Bronchial smooth muscle cell (primary cell): ENCODE results near the gene OR10G8. TPM values are rescaled to one million over a fixed set of nuclear protein-coding genes. Genes with fewer than 3 reads are reported as not detected.

Source experiments
- total RNA-seq: library from RNA; depleted of rRNA; stranded (reverse); fragments of >200 nt; gene quantifications from 2 replicates; pipeline ENCODE4 v1.2.1, GENCODE V29; 2014

OR10G8 gene
- total RNA-seq = not detected in 2 replicates

GRCh38 chr11:124026498-124026897 lies at the start of gene OR10G8:
OR10G8 (plus strand) TSS chr11:124026798; CDS start chr11:124029623, 2,825 bp downstream.

GRCh38 chr11:123977731-123978347 lies 48.8 kb upstream of the OR10G8 start, which contains the start of gene OR10S1:
OR10S1 (minus strand) TSS chr11:123977781; CDS start chr11:123977664, 117 bp downstream.

GRCh38 chr11:123995119-123995518 lies 31.5 kb upstream of the OR10G8 start, which contains the start of gene OR10G6:
OR10G6 (minus strand) TSS chr11:123995161; CDS start chr11:123995161, 0 bp downstream.

GRCh38 chr11:124012697-124013096 lies 13.9 kb upstream of the OR10G8 start, which contains the start of gene OR10G4:
OR10G4 (plus strand) TSS chr11:124012997; CDS start chr11:124015575, 2,578 bp downstream.

GRCh38 chr11:124041254-124041653 lies 14.7 kb downstream of the OR10G8 start, which contains the start of gene OR10G7:
OR10G7 (minus strand) TSS chr11:124041325; CDS start chr11:124039001, 2,324 bp downstream.

Other genes starting within 250 kb of the OR10G8 start
- not detected in 2 replicates for gene OR6M1, start 220.4 kb upstream of the OR10G8 start, total RNA-seq
- gene TMEM225, start 141.1 kb upstream of the OR10G8 start, total RNA-seq = not detected in 2 replicates
- not detected in 2 replicates for gene OR8D4, start 124.6 kb upstream of the OR10G8 start, total RNA-seq
- not detected in 2 replicates for gene OR4D5, start 87.2 kb upstream of the OR10G8 start, total RNA-seq
- gene OR6T1, start 83.0 kb upstream of the OR10G8 start, total RNA-seq = not detected in 2 replicates
- gene OR10S1, start 49.0 kb upstream of the OR10G8 start, total RNA-seq = not detected in 2 replicates
- gene OR10G6, start 31.6 kb upstream of the OR10G8 start, total RNA-seq = not detected in 2 replicates
- not detected in 2 replicates for gene OR10G4, start 13.8 kb upstream of the OR10G8 start, total RNA-seq
- not detected in 2 replicates for gene OR10G9, start 3.8 kb upstream of the OR10G8 start, total RNA-seq
- gene OR10G7, start 14.5 kb downstream of the OR10G8 start, total RNA-seq = not detected in 2 replicates
- 20.9 and 25.5 TPM in 2 replicates for gene VWA5A, start 88.7 kb downstream of the OR10G8 start, total RNA-seq
- gene OR10D3, start 156.5 kb downstream of the OR10G8 start, total RNA-seq = not detected in 2 replicates
- not detected in 2 replicates for gene OR8G1, start 214.3 kb downstream of the OR10G8 start, total RNA-seq
- gene OR8G5, start 229.6 kb downstream of the OR10G8 start, total RNA-seq = not detected in 2 replicates